NCI-H2081 treated with DMSO at 0.1 percent for 48 hours (cell line): Measurements from ENCODE around the gene BSG.
A peak's percentile ranks its signal among the peaks of the same experiment; 100 is the strongest.
"Not testable (repeated sequence)": the region's sequence is repeated elsewhere in the genome, so short reads cannot be mapped to it uniquely, and the experiment has no call there.

Source experiments
- DNase-seq: peaks from one replicate; lab custom pipeline; 2025; lab: John Stamatoyannopoulos, UW

The BSG gene

DNA sequence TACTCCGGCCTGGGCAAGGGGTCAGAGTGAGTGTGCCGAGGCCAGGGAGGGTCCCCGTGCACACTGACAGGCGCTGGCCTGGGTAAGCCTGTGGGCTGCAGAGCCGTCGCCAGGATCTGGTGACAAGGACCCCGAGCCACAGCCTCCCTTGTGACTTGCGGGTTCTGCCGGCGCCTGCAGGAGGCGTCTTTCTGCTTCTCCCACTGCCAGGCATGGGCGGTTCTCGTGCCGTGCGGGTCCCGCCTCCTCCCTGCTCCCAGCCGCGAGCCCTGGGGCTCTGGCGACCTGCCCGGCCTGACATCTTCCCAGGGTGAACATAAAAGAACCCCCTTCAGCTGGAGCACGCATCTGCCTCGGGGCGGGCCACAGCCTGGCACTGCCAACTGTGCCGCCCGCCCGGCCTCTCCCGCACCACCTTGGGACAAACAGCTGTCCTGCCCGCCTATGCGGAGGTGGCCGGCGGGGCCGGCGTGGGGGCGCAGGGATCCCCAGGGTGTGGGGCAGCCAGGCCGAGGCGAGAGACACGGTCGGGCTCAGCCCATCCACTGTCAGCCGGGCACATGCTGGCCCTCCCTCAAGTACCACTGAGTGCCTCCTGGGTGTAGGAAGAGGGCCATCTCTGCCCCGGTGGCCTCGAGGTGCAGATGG is 15.8 kb downstream of the BSG start:
- peak; percentile 86 for DNase-seq

DNA sequence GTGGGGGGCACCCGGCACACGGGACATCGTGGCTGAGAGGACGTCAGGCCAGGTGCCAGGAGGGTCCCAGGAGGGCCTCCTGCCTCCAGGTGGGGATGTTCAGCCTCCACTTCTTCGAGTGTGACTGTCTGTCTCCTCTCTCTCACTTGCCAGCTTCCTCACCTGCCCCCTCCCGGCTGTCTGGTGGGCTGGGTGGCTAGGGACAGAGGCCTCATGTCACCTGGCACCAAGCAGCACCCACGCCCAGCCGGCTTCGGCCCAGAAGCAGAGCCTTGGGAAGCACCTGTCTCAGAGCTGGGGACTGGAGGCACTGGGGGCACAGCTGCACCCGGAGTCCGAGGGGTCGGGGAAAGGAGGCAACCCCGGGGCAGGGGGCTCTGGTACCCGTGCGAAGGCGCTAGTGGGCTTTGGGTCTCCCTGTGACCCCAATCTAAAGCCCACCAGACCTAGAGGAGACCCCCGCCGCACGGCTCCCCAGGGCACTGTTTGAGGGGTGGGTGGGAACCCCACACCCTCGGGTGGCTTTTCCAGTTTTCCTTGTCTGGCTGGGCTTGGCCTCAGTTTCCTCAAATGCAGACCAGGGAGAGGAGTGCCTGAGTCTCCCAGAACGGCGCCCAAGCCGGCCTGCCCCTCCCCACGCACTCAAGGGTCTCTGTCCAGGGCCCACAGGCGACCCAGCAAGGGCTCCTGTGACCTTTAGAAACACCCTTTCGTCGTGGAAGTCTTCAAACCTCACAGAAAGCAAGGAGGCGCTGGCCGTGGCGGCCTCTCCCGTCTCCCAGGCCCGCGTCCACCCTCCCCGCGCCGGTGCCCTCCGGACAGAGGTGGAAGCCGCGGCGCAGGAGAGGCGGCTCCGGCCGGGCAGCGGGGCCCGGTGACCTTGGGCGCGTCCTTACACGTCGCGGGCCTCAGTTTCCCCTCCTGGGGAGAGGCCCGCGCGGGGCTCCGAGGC is 16.6 kb downstream of the BSG start:
- DNase-seq = peak; percentile 16

DNA sequence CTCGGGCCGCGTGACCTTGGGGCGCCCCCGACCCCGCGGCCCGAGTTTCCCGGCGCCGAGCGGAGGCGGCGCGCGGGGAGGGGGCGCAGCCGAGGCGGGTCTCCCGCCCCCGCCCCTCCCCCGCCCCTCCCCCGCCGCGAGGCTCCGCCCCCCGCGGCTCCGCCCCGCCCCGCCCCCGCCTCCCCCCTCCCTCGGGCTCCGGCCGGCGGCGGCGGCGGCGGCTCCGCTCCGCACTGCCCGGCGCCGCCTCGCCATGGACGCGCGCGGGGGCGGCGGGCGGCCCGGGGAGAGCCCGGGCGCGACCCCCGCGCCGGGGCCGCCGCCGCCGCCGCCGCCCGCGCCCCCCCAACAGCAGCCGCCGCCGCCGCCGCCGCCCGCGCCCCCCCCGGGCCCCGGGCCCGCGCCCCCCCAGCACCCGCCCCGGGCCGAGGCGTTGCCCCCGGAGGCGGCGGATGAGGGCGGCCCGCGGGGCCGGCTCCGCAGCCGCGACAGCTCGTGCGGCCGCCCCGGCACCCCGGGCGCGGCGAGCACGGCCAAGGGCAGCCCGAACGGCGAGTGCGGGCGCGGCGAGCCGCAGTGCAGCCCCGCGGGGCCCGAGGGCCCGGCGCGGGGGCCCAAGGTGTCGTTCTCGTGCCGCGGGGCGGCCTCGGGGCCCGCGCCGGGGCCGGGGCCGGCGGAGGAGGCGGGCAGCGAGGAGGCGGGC is 17.4 kb downstream of the BSG start, which contains the start of gene HCN2:
Gene HCN2, plus strand, starts transcription at position 189 of the 703 bp plus-strand sequence. Its CDS starts 65 bp downstream, at position 254.
- no peak for DNase-seq

DNA sequence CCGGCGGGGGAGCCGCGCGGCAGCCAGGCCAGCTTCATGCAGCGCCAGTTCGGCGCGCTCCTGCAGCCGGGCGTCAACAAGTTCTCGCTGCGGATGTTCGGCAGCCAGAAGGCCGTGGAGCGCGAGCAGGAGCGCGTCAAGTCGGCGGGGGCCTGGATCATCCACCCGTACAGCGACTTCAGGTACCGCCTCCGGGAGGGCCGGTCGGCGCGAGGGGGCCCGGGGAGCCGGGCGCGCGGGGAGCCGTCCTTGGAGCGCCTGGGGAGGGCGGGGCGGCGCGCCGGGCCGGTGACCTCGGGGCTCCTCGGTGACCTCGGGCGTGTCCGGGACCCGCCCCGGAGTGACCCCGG is 18.0 kb downstream of the BSG start:
- DNase-seq = no peak

DNA sequence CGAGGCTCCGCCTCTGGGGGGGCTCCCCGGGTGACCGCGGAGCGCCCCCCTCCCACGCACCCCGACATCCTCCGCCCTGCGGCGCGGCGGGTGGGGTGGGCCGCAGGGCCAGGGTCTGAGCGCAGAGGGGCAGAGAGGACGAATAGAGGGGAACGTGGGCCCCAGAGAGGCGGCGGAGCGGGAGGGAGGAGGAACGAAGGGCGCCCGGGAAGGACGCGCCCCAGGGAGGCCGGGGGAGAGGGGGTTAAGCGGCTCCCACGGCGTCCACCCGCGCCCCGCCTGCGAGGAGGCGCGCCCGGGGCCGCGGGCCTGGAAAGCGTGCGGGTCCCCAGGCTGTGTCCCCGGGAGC is 18.3 kb downstream of the BSG start:
- DNase-seq = no peak

DNA sequence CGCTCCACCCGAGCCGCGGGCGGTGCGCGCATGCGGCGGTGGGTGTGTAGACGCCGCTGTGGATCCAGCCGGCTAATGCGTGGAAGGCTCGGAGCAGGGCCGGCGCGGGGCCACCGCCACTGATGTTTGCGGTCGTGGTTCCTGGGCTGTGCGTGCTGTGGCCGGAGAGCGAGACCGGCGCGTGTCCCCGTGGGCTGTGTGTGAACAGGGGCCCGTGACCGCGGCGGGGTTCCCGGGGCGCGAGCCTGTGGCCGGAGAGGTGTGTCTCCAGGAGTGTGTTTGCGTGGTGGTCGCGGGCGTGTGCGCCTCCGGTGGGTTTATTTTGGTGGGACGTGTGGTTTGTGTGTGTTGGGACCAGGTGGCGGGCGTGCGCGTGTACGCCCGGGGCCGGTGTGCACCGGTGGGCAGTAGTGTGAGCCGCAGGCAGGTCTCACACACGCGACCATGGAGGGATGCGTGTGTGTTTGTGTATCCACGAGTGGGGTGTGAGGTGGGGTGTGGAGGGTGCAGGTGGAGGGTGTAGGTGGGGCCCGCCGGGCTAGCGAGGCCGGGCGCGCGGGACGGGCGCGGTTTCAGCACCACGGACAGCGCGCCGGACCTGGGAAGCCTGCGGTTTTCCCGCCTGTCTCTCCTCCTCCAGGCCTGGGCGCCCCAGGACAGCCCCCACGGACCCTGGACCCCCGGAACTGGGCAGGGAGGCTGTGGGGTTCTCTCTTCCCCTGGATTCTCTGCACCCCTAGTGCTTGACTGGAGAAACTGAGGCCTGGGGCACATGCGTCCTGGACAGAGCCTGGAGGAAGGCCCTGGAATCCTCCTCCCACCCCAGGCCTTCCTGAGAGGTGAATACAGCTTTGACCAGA is 18.9 kb downstream of the BSG start:
- no peak for DNase-seq

DNA sequence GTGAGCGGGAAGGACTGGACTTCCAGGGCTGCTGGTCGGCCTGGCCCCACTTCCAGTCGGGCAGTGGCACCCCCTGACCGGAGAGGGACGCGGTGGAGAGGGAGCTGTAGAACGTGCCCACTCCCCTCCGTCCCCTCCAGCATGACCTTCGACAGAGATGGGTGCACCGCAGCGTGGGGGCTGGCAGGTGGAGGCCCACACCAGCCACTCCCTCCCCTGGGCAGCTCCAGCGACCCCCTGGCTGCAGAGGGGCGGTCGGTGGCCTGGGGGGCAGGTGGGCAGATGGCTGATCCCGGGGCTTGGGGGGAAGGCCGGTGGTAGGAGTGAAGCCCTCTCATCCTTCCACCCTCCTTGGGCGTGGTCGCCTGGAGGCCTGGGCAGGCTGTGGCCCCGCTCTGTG is 19.7 kb downstream of the BSG start:
- no peak for DNase-seq

DNA sequence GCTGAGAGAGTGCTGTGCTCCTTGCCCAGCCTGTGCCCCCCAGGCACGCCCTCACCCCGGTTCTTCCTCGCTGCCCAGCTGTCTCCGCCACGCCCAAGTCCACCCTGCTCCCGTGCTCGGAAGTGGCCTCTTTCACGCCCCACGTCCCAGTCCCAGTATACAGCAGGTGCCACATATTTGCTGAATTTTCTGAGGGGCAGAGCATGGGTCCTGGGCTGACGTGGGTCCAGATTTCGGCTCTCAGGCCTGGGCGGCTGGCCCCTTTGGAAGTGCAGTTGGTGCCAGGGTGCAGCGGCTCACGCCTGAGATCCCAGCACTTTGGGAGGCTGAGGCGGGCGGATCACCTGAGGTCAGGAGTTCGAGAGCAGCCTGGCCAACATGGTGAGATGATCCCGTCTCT is 20.7 kb downstream of the BSG start:
- DNase-seq = no peak

DNA sequence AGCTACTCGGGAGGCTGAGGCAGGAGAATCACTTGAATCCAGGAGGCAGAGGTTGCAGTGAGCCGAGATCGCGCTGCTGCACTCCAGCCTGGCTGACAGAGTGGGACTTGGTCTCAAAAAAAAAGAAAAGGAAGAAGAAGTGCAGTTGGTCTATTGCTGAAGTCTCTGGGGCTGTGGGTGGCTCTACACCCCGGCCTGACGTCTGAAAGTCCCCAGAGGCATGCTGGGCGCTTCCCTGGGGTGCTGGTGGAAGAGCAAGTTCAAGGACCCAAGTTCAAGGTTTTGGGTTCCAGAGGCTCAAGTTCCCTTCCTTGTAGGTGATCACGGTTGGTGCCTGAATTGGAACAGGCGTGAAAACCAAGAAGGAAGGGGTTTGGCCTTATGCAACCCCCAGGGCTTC is 21.1 kb downstream of the BSG start:
- DNase-seq = no peak

DNA sequence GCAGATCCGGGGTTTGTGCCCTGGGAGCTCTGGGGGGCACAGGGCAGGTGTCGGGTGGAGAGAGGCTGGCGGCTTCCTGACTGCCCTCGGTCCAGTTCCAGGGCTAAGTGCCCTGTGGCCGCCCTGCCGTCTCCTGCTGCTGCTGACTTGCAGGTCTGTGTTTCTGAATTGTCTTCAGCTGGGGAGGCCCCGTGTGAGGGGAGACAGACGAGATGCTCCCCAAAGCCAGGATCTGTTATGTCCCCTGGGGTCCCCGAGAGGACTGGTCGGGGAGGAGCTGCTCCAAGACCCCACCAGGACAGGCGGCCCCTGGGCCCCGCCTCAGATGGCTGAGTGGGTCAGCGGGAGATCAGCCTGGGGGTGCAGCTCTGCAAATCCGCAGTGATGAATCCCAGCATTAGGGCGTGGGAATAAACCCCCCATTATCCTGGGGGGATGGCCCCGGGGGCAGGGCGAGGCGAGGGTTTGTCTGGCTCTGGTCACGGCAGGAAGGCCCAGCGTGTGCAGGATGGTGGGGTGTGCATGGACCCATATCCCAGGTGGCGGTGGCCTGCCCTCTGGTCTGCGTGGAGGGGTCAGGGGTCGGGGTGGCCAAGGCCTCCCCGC is 22.0 kb downstream of the BSG start:
- no peak for DNase-seq

DNA sequence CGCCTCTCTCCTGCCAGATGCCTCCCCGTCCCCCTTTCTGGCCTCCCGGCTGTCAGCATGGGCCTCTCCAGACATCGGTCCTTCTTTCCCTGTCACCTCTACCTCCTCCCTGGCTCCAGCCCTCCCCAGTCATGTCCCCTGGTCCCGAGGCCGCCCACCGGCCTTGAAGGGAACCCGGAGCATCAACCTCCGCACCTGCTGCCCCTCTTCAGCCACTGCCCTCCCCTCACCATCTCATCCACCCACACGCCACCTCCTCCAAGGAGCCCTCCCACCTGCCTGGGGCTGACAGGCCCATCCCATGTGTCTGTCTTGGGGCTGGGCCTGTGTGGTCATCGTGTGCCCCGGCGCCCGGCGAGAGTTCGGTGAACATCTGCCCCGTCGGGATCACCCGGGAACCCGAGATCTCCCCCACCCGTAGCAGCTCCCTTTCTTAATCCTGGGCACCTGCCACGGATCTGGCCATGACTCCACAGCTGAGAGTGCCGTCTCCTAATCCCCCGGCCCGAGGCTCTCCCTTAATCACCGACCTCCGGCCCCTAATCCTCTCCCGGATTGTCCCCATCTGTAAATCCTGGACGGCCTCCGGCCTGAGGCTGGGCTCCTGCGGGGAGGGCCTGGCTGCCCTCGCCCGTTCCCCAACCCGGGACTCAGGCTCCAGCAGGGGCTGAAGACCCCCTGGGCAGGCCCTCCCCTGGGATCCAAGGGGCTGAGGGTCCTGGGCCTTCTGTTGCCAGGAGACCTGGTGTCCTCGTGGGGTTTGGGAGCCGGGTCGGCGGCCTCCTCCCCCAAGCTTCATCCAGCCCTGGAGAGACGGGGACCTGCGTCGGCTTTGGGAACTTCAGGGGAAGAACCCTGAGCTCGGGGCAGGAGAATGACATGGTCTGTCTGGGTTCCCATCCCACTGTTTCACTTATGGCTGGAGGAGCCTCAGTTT is 23.2 kb downstream of the BSG start:
- no peak for DNase-seq

DNA sequence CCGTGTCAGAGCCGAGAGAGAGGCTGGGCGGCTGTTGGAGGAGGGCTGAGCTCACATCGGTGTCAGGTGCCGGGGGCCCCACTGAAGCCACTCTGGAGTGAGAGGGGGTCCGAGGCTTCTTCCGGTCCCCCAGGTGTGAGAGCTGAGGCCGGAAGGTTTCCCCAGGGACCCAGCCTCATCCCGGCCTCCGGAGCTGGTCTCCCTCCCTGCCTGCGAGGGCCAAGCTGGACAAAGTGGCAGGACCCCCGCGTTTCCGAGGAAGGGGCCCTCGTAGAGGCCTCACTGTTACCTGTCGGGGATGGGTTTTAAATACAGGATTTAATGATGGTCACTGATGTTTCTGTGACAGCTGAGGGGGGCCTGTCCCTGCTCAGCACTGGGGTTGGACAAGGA is 23.9 kb downstream of the BSG start:
- no peak for DNase-seq

DNA sequence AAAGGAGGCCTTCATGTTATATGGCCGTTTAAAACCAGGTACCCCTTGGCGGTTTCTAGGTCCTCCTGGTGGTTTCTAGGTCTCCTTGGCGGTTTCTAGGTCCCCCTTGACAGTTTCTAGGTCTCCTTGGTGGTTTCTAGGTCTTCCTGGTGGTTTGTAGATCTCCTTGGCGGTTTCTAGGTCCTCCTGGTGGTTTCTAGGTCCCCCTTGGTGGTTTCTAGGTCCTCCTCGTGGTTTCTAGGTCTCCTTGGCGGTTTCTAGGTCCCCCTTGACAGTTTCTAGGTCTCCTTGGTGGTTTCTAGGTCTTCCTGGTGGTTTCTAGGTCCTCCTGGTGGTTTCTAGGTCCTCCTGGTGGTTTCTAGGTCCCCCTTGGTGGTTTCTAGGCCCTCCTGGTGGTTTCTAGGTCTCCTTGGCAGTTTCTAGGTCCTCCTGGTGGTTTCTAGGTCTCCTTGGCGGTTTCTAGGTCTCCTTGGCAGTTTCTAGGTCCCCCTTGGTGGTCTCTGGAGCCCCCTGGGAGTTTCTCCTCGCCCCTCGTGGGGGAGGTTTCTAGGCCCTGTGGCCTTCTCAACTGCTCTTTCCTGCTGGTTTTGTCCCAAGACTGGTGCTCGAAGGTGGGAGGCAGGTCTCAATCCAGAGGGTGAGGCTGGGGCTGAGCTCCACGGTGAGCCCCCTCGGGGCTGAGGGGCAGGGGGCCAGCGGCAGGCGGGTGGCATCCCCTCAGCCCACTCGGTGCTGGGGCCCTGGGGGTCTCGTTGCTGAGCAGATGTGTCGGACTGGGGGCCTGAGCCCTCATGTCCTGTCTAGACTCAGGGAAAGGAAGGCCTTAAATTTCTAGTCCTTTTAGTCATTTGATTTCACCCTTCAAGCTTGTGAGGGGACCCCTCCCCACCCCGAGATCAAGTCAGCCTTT is 25.3 kb downstream of the BSG start:
- DNase-seq = no peak

DNA sequence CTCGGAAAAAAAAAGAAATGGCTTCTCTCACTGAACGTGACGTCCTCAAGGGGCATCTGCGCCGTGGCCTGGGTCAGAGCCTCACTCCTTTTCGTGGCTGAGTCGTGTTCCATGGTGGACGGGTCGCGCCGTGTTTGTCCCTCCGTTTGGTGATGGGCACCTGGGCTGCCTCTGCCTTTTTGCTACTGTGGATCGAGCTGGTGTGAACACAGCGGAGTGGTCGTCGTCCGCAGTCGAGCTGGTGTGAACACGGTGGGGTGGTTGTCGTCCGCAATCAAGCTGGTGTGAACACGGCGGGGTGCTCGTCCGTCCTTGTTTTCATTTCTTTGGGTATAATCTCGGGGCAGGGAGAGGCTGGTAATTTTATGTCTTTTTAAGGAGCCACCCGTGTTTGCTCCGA is 28.9 kb downstream of the BSG start:
- DNase-seq = no peak

DNA sequence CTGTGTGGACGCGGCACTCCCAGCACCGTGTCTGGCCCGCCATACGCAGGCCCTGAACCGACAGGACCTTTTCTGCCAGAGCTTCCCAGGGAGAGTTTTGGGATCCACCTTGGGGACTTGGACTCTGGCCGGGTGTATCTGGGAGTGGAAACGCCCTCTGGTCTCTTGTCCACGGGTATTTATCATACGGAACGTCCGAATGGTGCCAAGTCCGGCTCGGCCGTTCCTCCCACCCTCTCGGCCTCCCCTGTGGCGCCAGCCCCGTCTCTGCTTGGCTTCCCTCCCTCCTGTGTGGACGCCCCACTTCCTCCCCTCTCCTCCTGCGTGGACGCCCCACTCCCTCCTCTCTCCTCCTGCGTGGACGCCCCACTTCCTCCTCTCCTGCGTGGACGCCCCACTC is 29.4 kb downstream of the BSG start:
- no peak for DNase-seq

DNA sequence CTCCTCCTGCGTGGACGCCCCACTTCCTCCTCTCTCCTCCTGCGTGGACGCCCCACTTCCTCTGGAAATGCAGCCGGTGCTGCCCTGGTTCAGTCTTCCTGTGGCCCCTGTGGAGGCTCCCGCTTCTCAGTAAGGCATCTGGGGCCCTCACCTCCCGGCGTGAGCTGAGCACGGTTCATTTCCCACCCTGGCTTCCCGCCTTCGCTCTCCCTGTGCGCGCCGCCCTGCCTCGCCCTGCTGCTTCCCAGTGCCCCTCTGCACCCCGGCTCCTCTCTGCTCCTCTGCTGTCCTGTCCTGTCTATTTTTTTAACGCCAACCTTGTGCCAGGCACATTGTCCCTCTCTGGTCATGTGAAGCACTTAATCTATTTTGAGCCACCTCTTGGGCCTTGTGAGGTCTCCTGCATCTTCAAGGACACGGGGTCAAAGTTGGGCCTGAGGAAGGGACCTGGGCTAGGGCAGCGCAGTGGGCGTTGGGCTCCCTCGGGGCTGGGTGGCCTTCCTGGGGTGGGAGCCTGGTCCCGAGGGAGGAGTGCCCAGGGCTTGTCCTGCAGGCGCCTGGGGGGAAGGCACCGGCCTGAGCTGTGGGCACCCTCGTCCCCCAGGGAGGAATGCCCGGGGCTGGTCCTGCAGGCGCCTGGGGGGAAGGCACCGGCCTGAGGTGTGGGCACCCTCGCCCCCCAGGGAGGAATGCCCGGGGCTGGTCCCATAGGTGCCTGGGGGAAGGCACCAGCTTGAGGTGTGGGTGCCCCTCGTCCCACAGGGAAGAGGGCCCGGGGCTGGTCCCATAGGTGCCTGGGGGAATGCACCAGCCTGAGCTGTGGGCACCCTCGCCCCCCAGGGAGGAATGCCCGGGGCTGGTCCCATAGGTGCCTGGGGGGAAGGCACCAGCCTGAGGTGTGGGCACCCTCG is 30.2 kb downstream of the BSG start:
- DNase-seq = no peak

DNA sequence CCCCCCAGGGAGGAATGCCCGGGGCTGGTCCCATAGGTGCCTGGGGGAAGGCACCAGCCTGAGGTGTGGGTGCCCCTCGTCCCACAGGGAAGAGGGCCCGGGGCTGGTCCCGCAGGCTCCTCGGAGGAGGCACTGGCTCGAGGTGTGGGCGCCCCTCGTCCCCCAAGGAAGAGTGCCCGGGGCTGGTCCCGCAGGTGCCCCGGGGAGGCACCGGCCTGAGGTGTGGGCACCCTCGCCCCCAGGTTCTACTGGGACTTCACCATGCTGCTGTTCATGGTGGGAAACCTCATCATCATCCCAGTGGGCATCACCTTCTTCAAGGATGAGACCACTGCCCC is 30.9 kb downstream of the BSG start:
- DNase-seq = not testable (repeated sequence)

DNA sequence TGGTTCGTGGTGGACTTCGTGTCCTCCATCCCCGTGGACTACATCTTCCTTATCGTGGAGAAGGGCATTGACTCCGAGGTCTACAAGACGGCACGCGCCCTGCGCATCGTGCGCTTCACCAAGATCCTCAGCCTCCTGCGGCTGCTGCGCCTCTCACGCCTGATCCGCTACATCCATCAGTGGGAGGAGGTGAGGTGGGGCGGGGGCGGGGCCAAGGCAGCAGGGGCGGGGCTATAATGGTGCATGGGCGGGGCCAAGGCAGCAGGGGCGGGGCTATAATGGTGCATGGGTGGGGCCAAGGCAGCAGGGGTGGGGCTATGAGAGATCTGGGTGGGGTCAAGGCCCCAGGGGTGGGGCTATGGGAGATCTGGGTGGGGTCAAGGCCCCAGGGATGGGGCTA is 31.4 kb downstream of the BSG start:
- DNase-seq = not testable (repeated sequence)
